ENCODE results near the gene SF3B3.

- TF ChIP-seq POLR2A (IDR thresholded peaks at IDR 0.05) = no peak
- TF ChIP-seq CTCF (IDR thresholded peaks at IDR 0.05) = no peak
These were observed 2.9 kb upstream of the SF3B3 start for GRCh38 chr16:70520612-70521297.
